HUES6 (cell line): Measurements from ENCODE around the gene KCNN3.

Experiments used
- H3K27ac ChIP-seq: 2 replicates; pipeline ENCODE4 v1.7.0; 2013; ENCODE audit warnings: low read depth, mild to moderate bottlenecking, low read length, inconsistent platforms
- H3K27me3 ChIP-seq: 2 replicates; pipeline ENCODE4 v1.6.1; 2013; ENCODE audit warnings: low read length; ENCODE audit not compliant: control insufficient read depth, insufficient read depth
- H3K36me3 ChIP-seq: 2 replicates; pipeline ENCODE4 v1.6.1; 2013; ENCODE audit warnings: low read length; ENCODE audit not compliant: control insufficient read depth, insufficient read depth
- H3K4me1 ChIP-seq: 2 replicates; pipeline ENCODE4 v1.6.1; 2013; ENCODE audit warnings: low read length; ENCODE audit not compliant: control insufficient read depth, insufficient read depth
- H3K4me3 ChIP-seq: 2 replicates; pipeline ENCODE4 v1.5.1; 2013; ENCODE audit warnings: low read depth, low read length
- H3K9ac ChIP-seq: one replicate; pipeline ENCODE4 v1.6.1; 2013; ENCODE audit warnings: mild to moderate bottlenecking, low read length
- H3K9me3 ChIP-seq: 2 replicates; pipeline ENCODE4 v1.6.1; 2013; ENCODE audit warnings: low read depth, low read length; ENCODE audit not compliant: control insufficient read depth, insufficient read depth

Gene KCNN3

GRCh38 chr1:154760469-154760933 lies 109.6 kb downstream of the KCNN3 start:
- Histone ChIP-seq H3K4me1 (no peaks in the 10 kb centered on the region), H3K36me3 (no peaks in the 10 kb centered on the region), H3K9ac (peak overlapping the region; percentile 38), H3K4me3 (peak overlapping the region; percentile 72), H3K27ac (no peak overlapping the region), H3K27me3 (peaks cover 23% of the 10 kb centered on the region), H3K9me3 (no peaks in the 10 kb centered on the region)

GRCh38 chr1:154759793-154760192 lies 110.3 kb downstream of the KCNN3 start:
- H3K9ac ChIP-seq, result no peak overlapping the region
- H3K36me3 ChIP-seq, result no peaks in the 10 kb centered on the region
- H3K27me3 ChIP-seq, result peaks cover 23% of the 10 kb centered on the region
- no peaks in the 10 kb centered on the region for H3K4me1 ChIP-seq
- no peak overlapping the region for H3K27ac ChIP-seq
- H3K4me3 ChIP-seq, result no peak overlapping the region
- H3K9me3 ChIP-seq, result no peaks in the 10 kb centered on the region

- H3K4me1 ChIP-seq, result no peaks in the 10 kb centered on the region
- no peak overlapping the region for H3K9ac ChIP-seq
- peaks cover 23% of the 10 kb centered on the region for H3K27me3 ChIP-seq
- H3K4me3 ChIP-seq, result no peak overlapping the region
- no peaks in the 10 kb centered on the region for H3K36me3 ChIP-seq
- no peaks in the 10 kb centered on the region for H3K9me3 ChIP-seq
- no peak overlapping the region for H3K27ac ChIP-seq
Measured at GRCh38 chr1:154759196-154759595, 110.9 kb downstream of the KCNN3 start.

GRCh38 chr1:154758346-154758745 lies 111.7 kb downstream of the KCNN3 start:
- Histone ChIP-seq H3K4me1 (no peaks in the 10 kb centered on the region), H3K9ac (no peak overlapping the region), H3K4me3 (no peak overlapping the region), H3K36me3 (no peaks in the 10 kb centered on the region), H3K27ac (no peak overlapping the region), H3K9me3 (no peaks in the 10 kb centered on the region), H3K27me3 (peaks cover 23% of the 10 kb centered on the region)

- no peak overlapping the region for H3K27ac ChIP-seq
- H3K4me3 ChIP-seq, result no peak overlapping the region
- peaks cover 23% of the 10 kb centered on the region for H3K27me3 ChIP-seq
- H3K9ac ChIP-seq, result no peak overlapping the region
- no peaks in the 10 kb centered on the region for H3K36me3 ChIP-seq
- no peaks in the 10 kb centered on the region for H3K9me3 ChIP-seq
- H3K4me1 ChIP-seq, result no peaks in the 10 kb centered on the region
Measured at GRCh38 chr1:154756793-154757548, 113.1 kb downstream of the KCNN3 start.

- no peaks in the 10 kb centered on the region for H3K4me1 ChIP-seq
- no peak overlapping the region for H3K4me3 ChIP-seq
- no peaks in the 10 kb centered on the region for H3K9me3 ChIP-seq
- no peak overlapping the region for H3K9ac ChIP-seq
- no peak overlapping the region for H3K27ac ChIP-seq
- no peaks in the 10 kb centered on the region for H3K36me3 ChIP-seq
- peaks cover 20% of the 10 kb centered on the region for H3K27me3 ChIP-seq
Measured at GRCh38 chr1:154755858-154756730, 114.0 kb downstream of the KCNN3 start.

GRCh38 chr1:154753426-154753825 lies 116.7 kb downstream of the KCNN3 start:
- H3K4me1 ChIP-seq, result no peaks in the 10 kb centered on the region

GRCh38 chr1:154752273-154753030 lies 117.6 kb downstream of the KCNN3 start:
- Histone ChIP-seq H3K4me1 (peaks cover 8% of the 10 kb centered on the region; the same call in 1 of the 2 replicates), H3K27ac (no peak overlapping the region), H3K9me3 (no peaks in the 10 kb centered on the region), H3K36me3 (no peaks in the 10 kb centered on the region), H3K27me3 (no peaks in the 10 kb centered on the region; the same call in 1 of the 2 replicates), H3K4me3 (no peak overlapping the region), H3K9ac (no peak overlapping the region)

More at GRCh38 chr1:154753426-154753825, 116.7 kb downstream of the KCNN3 start:
- Histone ChIP-seq H3K27ac (no peak overlapping the region), H3K27me3 (no peaks in the 10 kb centered on the region; the same call in 1 of the 2 replicates), H3K36me3 (no peaks in the 10 kb centered on the region), H3K9ac (no peak overlapping the region), H3K9me3 (no peaks in the 10 kb centered on the region), H3K4me3 (no peak overlapping the region)

- H3K9ac ChIP-seq, result no peak overlapping the region
- no peak overlapping the region for H3K4me3 ChIP-seq
- H3K36me3 ChIP-seq, result no peaks in the 10 kb centered on the region
- no peaks in the 10 kb centered on the region for H3K9me3 ChIP-seq
- H3K4me1 ChIP-seq, result peaks cover 14% of the 10 kb centered on the region; the same call in 1 of the 2 replicates
- no peak overlapping the region for H3K27ac ChIP-seq
- H3K27me3 ChIP-seq, result no peaks in the 10 kb centered on the region; the same call in 1 of the 2 replicates
Measured at GRCh38 chr1:154751690-154752089, 118.4 kb downstream of the KCNN3 start.

GRCh38 chr1:154750681-154751665 lies 119.1 kb downstream of the KCNN3 start:
- H3K9me3 ChIP-seq, result no peaks in the 10 kb centered on the region
- H3K9ac ChIP-seq, result no peak overlapping the region
- no peak overlapping the region for H3K4me3 ChIP-seq
- no peaks in the 10 kb centered on the region; the same call in 1 of the 2 replicates for H3K27me3 ChIP-seq
- no peaks in the 10 kb centered on the region for H3K36me3 ChIP-seq
- no peak overlapping the region for H3K27ac ChIP-seq
- peaks cover 19% of the 10 kb centered on the region; the same call in 1 of the 2 replicates for H3K4me1 ChIP-seq
